Activated T-cell treated with anti-CD3 and anti-CD28 coated beads, Interleukin-2, amount 50 U/mL, for 24 hours (primary cell): ENCODE measurements around the gene CRY2.
A peak's percentile ranks its signal among the peaks of the same experiment; 100 is the strongest.

Source experiments
- DNase-seq: peaks from one replicate; pipeline ENCODE4 v3.0.0-alpha.2; 2020
- H3K27ac Mint-ChIP-seq: 2 replicates; pipeline ENCODE4 v1.8.0; 2020; ENCODE audit warnings: mild to moderate bottlenecking, mixed read lengths
- H3K27me3 Mint-ChIP-seq: 2 replicates; pipeline ENCODE4 v1.8.0; 2020; ENCODE audit warnings: mixed read lengths
- H3K36me3 Mint-ChIP-seq: 2 replicates; pipeline ENCODE4 v1.8.0; 2020; ENCODE audit warnings: low read depth, mixed read lengths
- H3K4me1 Mint-ChIP-seq: 2 replicates; pipeline ENCODE4 v1.8.0; 2020; ENCODE audit warnings: low read depth, mixed read lengths
- H3K4me3 Mint-ChIP-seq: 2 replicates; pipeline ENCODE4 v1.8.0; 2020; ENCODE audit warnings: mild to moderate bottlenecking, moderate library complexity, mixed read lengths
- H3K9me3 Mint-ChIP-seq: 2 replicates; pipeline ENCODE4 v1.8.0; 2020; ENCODE audit warnings: mixed read lengths

CRY2 gene

DNA sequence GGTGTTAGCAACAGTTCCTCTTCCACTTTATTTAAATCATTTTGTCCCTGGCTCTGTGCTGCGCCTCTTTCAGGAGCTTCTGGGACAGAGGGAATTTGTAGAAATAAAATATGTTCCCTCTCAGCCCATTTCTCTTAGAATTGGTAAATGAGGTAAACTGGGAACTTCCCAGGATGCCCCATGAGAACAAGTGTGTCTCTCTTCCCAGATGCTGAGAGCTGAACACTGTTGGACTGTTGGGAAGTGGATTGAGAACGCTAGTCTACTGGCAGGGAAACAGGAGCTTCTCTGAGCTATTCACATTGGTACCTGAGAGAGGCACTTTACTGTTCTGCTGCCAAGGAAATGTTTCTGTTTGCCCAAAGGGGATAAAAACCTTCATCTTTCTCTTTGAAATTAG is 4.0 kb downstream of the CRY2 start:
- Mint-ChIP-seq H3K4me1 (peaks cover 59% of the 10 kb centered on the region), H3K36me3 (peaks cover 12% of the 10 kb centered on the region)

DNA sequence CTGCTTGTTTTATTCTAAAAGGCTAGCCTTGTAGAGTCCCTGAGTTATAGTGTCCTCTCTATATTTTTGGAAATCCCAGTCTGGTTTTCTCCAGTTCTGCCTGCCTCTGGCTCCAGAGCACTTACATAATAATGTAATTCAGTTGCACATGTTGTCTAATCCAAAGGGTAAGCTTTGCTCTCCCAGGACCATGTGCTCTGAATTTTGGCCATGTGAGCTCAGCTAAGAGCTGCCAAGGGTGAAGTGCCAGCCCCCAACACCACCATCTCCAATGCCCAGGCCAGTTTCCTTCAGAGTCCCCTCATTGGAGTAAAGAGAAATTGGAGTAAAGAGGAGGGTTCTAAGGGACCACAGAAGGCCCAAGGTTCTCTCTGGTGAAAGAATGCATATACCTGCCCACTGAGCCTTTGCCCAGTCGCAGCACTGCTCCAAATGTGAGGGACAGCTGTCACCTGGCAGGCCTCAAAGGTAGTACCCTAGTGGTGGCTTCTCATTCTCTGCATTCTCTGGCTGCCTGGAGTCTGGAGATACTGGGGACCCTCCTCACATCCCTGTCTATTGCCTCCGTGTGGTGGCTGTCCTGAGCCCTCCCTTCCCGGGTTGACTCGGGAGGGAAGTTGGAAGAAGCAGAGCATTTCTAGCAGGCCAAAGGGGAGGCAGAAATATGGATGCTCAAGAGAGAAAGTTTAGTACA is 4.9 kb downstream of the CRY2 start:
- Mint-ChIP-seq H3K27ac (no peak overlapping the region), H3K4me3 (no peak overlapping the region), H3K27me3 (no peaks in the 10 kb centered on the region), H3K4me1 (peaks cover 51% of the 10 kb centered on the region), H3K36me3 (peaks cover 21% of the 10 kb centered on the region), H3K9me3 (no peaks in the 10 kb centered on the region)
- DNase-seq: no peak

More for the DNA sequence above, 4.0 kb downstream of the CRY2 start:
- Mint-ChIP-seq H3K9me3 (no peaks in the 10 kb centered on the region), H3K27me3 (no peaks in the 10 kb centered on the region), H3K4me3 (no peak overlapping the region), H3K27ac (no peak overlapping the region)
- DNase-seq: no peak

DNA sequence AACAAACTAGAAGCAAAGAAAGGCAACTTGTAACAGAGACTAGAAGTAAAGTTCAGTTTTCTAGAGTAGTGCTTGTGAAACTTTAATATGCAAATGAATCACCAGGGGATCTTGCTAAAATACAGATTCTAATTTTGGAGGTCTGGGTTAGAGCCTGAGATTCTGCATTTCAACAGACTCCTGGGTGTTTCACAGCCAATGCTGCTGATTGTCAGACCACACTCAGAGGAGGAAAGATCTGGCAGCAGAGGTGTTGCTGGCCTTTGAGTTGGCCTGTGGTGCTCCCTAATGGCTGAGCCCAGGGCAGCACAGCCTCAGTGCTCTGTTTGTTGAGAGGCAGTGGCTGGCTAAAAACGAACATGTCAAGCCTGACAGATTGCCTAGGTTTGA is 5.4 kb downstream of the CRY2 start:
- peaks cover 25% of the 10 kb centered on the region for H3K36me3 Mint-ChIP-seq
- H3K9me3 Mint-ChIP-seq: no peaks in the 10 kb centered on the region
- no peak for DNase-seq
- H3K4me3 Mint-ChIP-seq: no peak overlapping the region
- no peak overlapping the region for H3K27ac Mint-ChIP-seq
- H3K27me3 Mint-ChIP-seq: no peaks in the 10 kb centered on the region
- H3K4me1 Mint-ChIP-seq: peaks cover 51% of the 10 kb centered on the region

DNA sequence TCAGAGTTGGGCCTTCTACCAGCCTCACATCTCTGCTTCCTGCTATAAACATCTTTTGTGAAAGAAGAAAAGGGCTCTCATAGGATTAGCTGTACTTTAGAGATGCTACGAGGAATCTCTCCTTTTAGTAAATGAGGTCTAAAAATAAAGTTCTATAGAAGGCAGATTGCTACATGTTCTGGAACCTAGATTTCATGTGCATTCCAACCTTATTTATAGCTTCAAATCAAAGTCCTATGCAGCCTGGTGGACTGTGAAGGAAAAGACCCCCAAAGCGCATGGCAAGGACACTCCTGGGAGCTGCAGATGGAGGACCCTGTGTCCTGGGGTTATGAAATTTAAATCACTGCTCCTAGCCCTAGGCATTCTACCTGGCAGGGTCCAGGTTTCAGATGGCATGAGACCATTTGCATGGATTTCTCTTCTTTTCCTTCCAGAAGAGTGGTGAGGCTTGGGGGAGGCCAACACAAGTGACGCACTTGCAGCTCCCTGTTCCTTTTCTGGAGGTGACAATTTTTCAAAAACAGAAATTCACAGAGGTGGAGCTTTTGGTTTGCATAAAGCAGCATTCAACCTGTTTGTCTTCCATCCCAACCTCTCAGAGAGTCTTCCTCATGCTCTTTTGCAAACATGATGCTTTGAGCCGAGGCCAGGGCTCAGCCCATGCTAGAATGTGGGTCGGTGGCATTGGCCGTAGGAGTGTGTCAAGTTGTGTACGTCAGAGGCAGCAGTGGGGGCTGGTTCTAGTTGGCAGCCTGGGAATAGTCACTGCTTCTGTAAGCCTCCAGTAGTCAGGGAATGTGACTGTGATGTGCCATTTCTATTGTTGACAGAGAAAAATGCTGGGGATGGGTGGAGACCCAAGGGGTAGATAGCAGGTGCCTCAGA is 6.3 kb downstream of the CRY2 start:
- Mint-ChIP-seq H3K27me3 (no peaks in the 10 kb centered on the region), H3K9me3 (no peaks in the 10 kb centered on the region), H3K4me1 (peaks cover 44% of the 10 kb centered on the region), H3K36me3 (peaks cover 33% of the 10 kb centered on the region), H3K4me3 (no peak overlapping the region), H3K27ac (no peak overlapping the region)
- no peak for DNase-seq

DNA sequence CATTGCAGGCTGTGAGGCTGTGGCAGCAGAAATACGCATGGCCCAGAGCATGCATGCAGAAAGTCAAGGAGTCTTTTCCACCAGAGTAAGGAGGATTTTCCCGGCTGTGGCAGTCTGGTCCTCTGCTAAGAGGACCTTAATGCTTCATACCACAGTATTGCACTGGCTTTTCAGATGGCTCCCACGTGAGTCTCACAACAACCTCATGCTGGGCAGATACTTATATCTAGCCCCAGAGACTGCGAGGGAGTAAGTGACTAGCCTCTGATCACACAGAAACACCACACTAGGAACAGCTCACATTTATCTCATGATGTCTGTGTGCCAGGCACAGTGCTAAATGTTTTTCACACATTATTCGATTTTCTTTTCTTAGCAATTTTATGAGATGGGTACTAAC is 8.0 kb downstream of the CRY2 start:
- no peaks in the 10 kb centered on the region for H3K27me3 Mint-ChIP-seq
- H3K4me3 Mint-ChIP-seq: no peak overlapping the region
- H3K27ac Mint-ChIP-seq: no peak overlapping the region
- no peak for DNase-seq
- peaks cover 50% of the 10 kb centered on the region for H3K36me3 Mint-ChIP-seq
- no peaks in the 10 kb centered on the region for H3K9me3 Mint-ChIP-seq
- H3K4me1 Mint-ChIP-seq: peaks cover 31% of the 10 kb centered on the region

DNA sequence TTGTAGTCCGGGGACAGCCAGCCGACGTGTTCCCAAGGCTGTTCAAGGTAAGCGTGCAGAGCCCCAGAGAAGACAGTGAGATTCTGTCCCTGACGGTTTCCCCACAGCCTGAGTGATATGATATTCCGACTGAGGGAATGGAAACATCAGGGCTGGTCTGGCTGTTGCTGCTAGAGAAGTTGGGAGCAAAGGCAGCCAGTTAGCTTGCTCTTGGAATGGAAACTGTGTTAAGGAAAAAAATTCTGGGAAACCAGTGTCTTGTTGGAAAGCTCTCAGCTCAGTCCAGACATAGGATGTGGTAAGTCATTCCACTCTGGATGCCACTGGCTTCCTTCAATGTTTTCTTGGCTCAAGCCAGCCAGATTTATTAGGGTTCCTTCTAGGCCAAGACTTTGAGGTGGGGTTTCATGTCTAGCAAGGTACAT is 8.8 kb downstream of the CRY2 start:
- DNase-seq: no peak
- Mint-ChIP-seq H3K27me3 (no peaks in the 10 kb centered on the region), H3K27ac (no peak overlapping the region)

DNA sequence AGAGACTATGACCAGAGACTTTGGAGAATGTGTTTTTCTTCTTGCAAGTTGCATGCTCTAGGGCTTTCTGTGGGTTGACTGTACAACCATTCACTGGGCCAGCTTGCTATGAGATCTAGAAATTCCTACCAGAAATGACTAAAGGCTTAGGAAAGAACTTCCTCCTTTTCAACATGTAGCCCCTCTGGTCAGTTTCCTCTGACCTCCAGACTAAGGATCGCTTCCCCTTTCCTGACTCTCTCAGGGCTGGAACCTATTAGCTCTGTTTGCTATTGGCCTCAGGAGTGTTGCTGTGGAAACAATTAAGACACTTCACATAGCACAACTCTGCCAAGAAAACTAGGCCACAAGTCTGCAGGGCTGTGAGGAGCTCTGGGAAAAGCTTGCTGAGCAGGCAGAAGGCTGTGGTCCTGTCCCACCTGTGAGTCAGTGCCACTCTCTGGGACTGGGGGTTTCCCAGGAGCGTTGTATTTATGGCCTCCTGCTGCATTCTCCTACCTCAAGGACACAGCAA is 10.7 kb downstream of the CRY2 start:
- Mint-ChIP-seq H3K27ac (no peak overlapping the region), H3K4me1 (peaks cover 7% of the 10 kb centered on the region), H3K36me3 (peaks cover 75% of the 10 kb centered on the region), H3K9me3 (no peaks in the 10 kb centered on the region), H3K27me3 (no peaks in the 10 kb centered on the region), H3K4me3 (no peak overlapping the region)
- DNase-seq: no peak

More for the DNA sequence above, 8.8 kb downstream of the CRY2 start:
- Mint-ChIP-seq H3K36me3 (peaks cover 57% of the 10 kb centered on the region), H3K4me3 (no peak overlapping the region), H3K4me1 (peaks cover 24% of the 10 kb centered on the region), H3K9me3 (no peaks in the 10 kb centered on the region)

DNA sequence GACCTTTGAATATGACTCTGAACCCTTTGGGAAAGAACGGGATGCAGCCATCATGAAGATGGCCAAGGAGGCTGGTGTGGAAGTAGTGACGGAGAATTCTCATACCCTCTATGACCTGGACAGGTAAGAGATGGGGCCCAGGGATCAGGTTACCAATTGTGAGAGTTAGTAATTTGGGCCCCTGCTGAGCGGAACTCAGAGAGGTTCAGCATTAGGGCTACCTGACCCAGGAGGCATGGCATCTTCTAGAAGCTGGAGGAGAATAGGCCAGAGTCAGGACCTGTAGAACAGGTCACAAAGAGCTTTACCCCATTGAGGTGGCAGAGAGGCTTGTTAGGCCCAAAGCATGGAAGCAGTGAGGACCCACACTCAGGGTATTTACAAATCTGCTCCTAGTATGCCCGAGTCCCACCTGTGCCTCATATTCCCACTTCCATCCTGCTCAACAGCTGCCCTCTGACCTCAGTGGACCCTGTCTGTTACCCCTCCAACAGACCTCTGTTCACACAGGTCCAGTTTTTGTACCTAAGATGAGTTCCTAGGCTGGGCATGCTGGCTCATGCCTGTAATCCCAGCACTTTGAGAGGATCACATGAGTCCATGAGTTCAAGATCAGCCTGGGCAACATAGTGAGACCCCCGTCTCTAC is 11.6 kb downstream of the CRY2 start:
- no peak overlapping the region for H3K4me3 Mint-ChIP-seq
- no peaks in the 10 kb centered on the region for H3K9me3 Mint-ChIP-seq
- no peak for DNase-seq
- peaks cover 3% of the 10 kb centered on the region for H3K4me1 Mint-ChIP-seq
- no peaks in the 10 kb centered on the region for H3K27me3 Mint-ChIP-seq
- H3K36me3 Mint-ChIP-seq: peaks cover 84% of the 10 kb centered on the region
- no peak overlapping the region for H3K27ac Mint-ChIP-seq

DNA sequence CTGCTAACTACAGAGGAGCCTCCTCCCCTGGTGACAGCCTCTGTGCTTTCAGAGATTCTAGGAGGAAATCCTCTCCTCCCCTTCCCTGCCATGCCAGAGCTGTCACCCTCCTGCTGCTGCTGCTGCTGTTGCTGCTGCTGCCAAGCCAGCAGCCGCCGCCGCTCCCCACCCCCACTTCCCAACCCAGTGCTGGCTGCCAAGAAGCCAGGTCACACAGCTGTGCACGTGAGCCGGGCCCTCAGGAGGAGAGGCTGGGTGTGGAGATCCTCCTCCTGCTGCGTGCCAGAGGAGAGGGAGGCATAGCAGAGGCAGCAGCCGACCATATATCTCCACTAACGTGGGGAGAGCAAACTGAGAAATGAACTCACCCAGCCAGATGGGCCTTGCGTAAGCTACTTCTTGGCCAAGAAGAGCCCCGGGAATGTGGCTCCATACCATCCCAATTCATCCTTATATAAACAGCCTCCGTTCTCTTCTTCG is 12.4 kb downstream of the CRY2 start:
- no peak overlapping the region for H3K27ac Mint-ChIP-seq
- no peaks in the 10 kb centered on the region for H3K4me1 Mint-ChIP-seq
- H3K36me3 Mint-ChIP-seq: peaks cover 89% of the 10 kb centered on the region
- no peaks in the 10 kb centered on the region for H3K9me3 Mint-ChIP-seq
- DNase-seq: no peak
- H3K27me3 Mint-ChIP-seq: no peaks in the 10 kb centered on the region
- no peak overlapping the region for H3K4me3 Mint-ChIP-seq

DNA sequence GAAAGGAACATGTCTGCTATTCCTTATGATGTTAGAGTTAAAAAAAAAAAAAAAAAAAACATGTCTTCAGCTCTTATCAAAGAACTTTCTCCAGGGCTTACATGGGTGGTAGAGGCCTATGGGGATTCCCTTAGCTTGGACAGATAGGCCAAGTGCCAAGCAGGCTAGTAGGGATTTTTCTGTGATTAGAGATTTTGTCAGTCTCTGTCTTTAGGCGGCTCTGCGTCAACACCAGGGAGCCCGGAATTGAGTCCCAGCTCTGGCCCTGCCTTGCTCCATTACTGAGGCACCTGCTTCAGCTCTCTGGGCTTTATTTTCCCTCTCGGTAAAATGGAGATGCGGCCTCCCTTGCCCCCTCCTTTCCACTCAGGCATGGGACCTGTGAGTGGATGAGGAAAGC is 13.1 kb downstream of the CRY2 start:
- no peak overlapping the region for H3K27ac Mint-ChIP-seq
- H3K4me3 Mint-ChIP-seq: no peak overlapping the region
- peaks cover 95% of the 10 kb centered on the region for H3K36me3 Mint-ChIP-seq
- no peak for DNase-seq
- H3K9me3 Mint-ChIP-seq: no peaks in the 10 kb centered on the region
- H3K27me3 Mint-ChIP-seq: no peaks in the 10 kb centered on the region
- no peaks in the 10 kb centered on the region for H3K4me1 Mint-ChIP-seq

DNA sequence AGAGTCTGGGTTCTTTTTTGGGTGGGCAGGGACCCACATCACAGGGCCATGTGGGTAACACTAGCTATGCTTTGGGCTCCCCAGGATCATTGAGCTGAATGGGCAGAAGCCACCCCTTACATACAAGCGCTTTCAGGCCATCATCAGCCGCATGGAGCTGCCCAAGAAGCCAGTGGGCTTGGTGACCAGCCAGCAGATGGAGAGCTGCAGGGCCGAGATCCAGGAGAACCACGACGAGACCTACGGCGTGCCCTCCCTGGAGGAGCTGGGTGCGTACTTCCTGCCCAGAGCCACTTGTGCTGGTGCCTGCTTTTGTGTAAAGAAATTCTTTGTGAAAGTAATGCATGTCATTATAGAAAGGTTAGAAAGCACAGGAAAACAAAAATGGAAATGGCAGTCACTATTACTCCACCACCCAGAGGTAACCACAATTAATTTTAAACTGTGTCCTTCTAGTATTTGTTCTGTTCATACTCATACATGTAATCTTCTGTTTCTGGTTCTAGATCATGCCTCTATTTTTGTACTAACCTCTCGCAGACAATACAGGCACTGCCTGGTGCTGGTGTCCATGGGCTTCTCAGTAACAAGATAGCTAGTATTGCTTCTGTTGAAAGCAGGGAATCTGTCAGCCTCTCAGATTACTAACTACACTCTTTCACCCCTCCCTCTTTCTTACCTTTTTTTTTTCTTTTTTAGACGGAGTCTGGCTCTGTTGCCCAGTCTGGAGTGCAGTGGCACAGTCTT is 13.7 kb downstream of the CRY2 start:
- DNase-seq: no peak
- Mint-ChIP-seq H3K36me3 (peaks cover 95% of the 10 kb centered on the region), H3K27ac (peak overlapping the region; percentile 26), H3K4me3 (no peak overlapping the region), H3K27me3 (no peaks in the 10 kb centered on the region), H3K9me3 (no peaks in the 10 kb centered on the region), H3K4me1 (no peaks in the 10 kb centered on the region)

DNA sequence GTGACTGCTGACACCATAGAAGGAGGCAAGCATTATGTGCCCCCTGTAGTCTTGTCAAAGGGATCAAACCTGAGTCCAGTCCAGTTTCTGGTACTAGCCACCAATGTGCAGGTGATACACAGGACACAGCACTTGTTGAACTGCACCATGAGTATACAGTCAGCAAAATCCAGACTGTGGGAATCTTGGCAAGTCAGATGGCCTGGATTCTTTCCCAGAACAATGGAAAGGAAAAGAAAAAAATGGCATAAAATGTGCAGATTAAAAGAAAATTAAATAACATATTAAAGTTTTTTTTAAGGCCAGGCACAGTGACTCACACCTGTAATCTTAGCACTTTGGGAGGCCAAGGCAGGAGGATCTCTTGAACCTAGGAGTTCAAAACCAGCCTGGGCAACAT is 16.8 kb downstream of the CRY2 start:
- no peaks in the 10 kb centered on the region for H3K9me3 Mint-ChIP-seq
- no peak for DNase-seq
- no peaks in the 10 kb centered on the region for H3K27me3 Mint-ChIP-seq
- no peaks in the 10 kb centered on the region for H3K4me1 Mint-ChIP-seq
- H3K4me3 Mint-ChIP-seq: no peak overlapping the region
- peaks cover 95% of the 10 kb centered on the region for H3K36me3 Mint-ChIP-seq
- H3K27ac Mint-ChIP-seq: no peak overlapping the region

DNA sequence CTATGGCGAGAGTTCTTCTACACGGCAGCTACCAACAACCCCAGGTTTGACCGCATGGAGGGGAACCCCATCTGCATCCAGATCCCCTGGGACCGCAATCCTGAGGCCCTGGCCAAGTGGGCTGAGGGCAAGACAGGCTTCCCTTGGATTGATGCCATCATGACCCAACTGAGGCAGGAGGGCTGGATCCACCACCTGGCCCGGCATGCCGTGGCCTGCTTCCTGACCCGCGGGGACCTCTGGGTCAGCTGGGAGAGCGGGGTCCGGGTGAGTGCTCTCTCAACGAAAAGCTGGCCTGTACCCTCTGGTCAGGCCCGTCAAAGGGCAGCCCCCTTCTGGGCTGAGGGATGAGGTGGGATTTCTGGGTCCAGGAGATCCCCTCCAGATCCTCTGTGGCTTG is 22.3 kb downstream of the CRY2 start:
- peaks cover 93% of the 10 kb centered on the region for H3K36me3 Mint-ChIP-seq
- H3K4me1 Mint-ChIP-seq: no peaks in the 10 kb centered on the region
- DNase-seq: no peak
- H3K9me3 Mint-ChIP-seq: no peaks in the 10 kb centered on the region
- no peak overlapping the region for H3K27ac Mint-ChIP-seq
- H3K4me3 Mint-ChIP-seq: no peak overlapping the region
- H3K27me3 Mint-ChIP-seq: no peaks in the 10 kb centered on the region

DNA sequence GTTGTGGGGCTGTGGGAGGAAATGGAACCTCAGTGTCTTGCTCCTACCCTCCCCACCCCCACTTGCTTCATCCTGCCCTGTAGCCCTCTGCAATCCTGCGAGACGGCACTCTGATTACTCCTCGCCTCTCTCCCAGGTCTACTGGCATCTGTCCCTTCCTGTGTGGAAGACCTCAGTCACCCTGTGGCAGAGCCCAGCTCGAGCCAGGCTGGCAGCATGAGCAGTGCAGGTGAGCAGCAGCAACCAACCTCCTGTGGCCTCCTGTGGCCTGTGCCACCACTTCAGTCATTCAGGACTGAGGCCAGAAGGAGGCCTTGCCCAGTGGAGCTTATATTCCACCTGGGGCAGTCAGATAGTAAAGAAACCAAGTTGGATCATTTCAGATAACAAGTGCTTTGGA is 23.4 kb downstream of the CRY2 start:
- H3K27ac Mint-ChIP-seq: no peak overlapping the region
- H3K4me1 Mint-ChIP-seq: no peaks in the 10 kb centered on the region
- H3K36me3 Mint-ChIP-seq: peaks cover 92% of the 10 kb centered on the region

More for the DNA sequence above, 23.4 kb downstream of the CRY2 start:
- H3K27me3 Mint-ChIP-seq: no peaks in the 10 kb centered on the region
- H3K4me3 Mint-ChIP-seq: no peak overlapping the region
- H3K9me3 Mint-ChIP-seq: no peaks in the 10 kb centered on the region
- DNase-seq: no peak
